GM11168 (cell line): ENCODE measurements around the gene NOP53.
"Not testable (repeated sequence)": the region's sequence is repeated elsewhere in the genome, so short reads cannot be mapped to it uniquely, and the experiment has no call there.

Experiments used
- in situ Hi-C: fragments of 300-500 bp; cut with MboI; formaldehyde crosslinking; loops from one replicate; pipeline ENCODE4 v1.12.0; 2022; ENCODE audit warnings: low sequenced_read_pairs; ENCODE audit not compliant: unreplicated experiment

NOP53 gene

GRCh38 chr19:47749326-47749725 lies 4.0 kb downstream of the NOP53 start:
- in situ Hi-C loops: no loop called here

- in situ Hi-C loops: no loop called here
These were observed 5.4 kb downstream of the NOP53 start for GRCh38 chr19:47750752-47751151.

GRCh38 chr19:47752440-47753211 lies 7.3 kb downstream of the NOP53 start:
- in situ Hi-C loops: no loop called here

- in situ Hi-C loops: no loop called here
These were observed 9.1 kb downstream of the NOP53 start for GRCh38 chr19:47754206-47755064.

GRCh38 chr19:47755065-47755761 lies 9.9 kb downstream of the NOP53 start:
- in situ Hi-C loops: no loop called here

GRCh38 chr19:47755762-47756626 lies 10.6 kb downstream of the NOP53 start:
- in situ Hi-C loops: no loop called here

GRCh38 chr19:47756627-47756929 lies 11.2 kb downstream of the NOP53 start:
- in situ Hi-C loops: no loop called here

- in situ Hi-C loops: no loop called here
These were observed 11.7 kb downstream of the NOP53 start for GRCh38 chr19:47756953-47757608.

- in situ Hi-C loops: no loop called here
These were observed 12.5 kb downstream of the NOP53 start for GRCh38 chr19:47757617-47758442.

GRCh38 chr19:47758443-47758804 lies 13.1 kb downstream of the NOP53 start:
- in situ Hi-C loops: no loop called here

- in situ Hi-C loops: no loop called here
These were observed 15.3 kb downstream of the NOP53 start for GRCh38 chr19:47760632-47760999.

GRCh38 chr19:47761566-47761965 lies 16.2 kb downstream of the NOP53 start:
- in situ Hi-C loops: no loop called here

GRCh38 chr19:47762151-47762550 lies 16.8 kb downstream of the NOP53 start:
- in situ Hi-C loops: no loop called here

- in situ Hi-C loops: no loop called here
These were observed 17.4 kb downstream of the NOP53 start for GRCh38 chr19:47762615-47763308.

- in situ Hi-C loops: not testable (repeated sequence)
These were observed 19.4 kb downstream of the NOP53 start for GRCh38 chr19:47764705-47765104.

GRCh38 chr19:47765523-47766358 lies 20.4 kb downstream of the NOP53 start:
- in situ Hi-C loops: no loop called here

GRCh38 chr19:47766359-47766620 lies 20.9 kb downstream of the NOP53 start:
- in situ Hi-C loops: no loop called here

GRCh38 chr19:47766670-47767069 lies 21.3 kb downstream of the NOP53 start:
- in situ Hi-C loops: no loop called here
